ENCODE measurements around the gene CTNND2. TPM values are rescaled to one million over a fixed set of nuclear protein-coding genes. Genes with fewer than 3 reads are reported as not detected.

Gene CTNND2
- total RNA-seq, 4 donors from 2014 or later, result 0.04 TPM; not detected in 3

DNA sequence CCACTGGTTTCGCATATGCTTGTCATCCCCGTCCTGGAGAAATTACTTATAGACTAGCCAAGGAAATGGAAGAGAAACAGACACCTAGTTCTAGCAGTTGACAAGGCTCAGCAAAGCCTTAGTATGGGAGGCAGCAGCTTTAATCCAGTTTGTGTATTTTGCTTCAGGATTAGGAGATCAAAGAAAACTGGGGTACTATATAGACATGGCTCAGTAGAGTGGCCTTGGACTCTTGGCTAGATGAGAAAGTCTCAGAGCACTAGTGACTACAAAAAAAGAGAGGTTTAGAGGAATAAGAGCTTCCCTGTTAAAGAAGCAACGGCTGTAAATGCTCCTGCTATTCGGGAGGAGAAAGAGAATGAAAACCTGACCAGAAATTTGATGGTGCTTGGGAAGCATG lies 349.1 kb downstream of the CTNND2 start:
- intact Hi-C loops (cut with DNase I; ENCODE audit: low total_unique reads) (no loop called here), in situ Hi-C loops (cut with MboI; ENCODE audit: low sequenced_read_pairs in 4 of 4) (no loop called here)
- H3K9me3 ChIP-seq, result no peaks in the 10 kb centered on the region
- no peak overlapping the region for H3K4me3 ChIP-seq
- no peak overlapping the region for H3K27ac ChIP-seq
- ATAC-seq (no peak), DNase-seq (no peak)
- TF ChIP-seq, protein P1, sequence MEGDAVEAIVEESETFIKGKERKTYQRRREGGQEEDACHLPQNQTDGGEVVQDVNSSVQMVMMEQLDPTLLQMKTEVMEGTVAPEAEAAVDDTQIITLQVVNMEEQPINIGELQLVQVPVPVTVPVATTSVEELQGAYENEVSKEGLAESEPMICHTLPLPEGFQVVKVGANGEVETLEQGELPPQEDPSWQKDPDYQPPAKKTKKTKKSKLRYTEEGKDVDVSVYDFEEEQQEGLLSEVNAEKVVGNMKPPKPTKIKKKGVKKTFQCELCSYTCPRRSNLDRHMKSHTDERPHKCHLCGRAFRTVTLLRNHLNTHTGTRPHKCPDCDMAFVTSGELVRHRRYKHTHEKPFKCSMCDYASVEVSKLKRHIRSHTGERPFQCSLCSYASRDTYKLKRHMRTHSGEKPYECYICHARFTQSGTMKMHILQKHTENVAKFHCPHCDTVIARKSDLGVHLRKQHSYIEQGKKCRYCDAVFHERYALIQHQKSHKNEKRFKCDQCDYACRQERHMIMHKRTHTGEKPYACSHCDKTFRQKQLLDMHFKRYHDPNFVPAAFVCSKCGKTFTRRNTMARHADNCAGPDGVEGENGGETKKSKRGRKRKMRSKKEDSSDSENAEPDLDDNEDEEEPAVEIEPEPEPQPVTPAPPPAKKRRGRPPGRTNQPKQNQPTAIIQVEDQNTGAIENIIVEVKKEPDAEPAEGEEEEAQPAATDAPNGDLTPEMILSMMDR (IDR thresholded peaks at IDR 0.05 in 4 of 5, conservative IDR thresholded peaks at IDR 0.05 in 1 of 5), result no peak
- no peak for TF ChIP-seq POLR2A (IDR thresholded peaks at IDR 0.05)
- no peaks in the 10 kb centered on the region for H3K27me3 ChIP-seq
- H3K36me3 ChIP-seq, result no peaks in the 10 kb centered on the region
- no peaks in the 10 kb centered on the region for H3K4me1 ChIP-seq

DNA sequence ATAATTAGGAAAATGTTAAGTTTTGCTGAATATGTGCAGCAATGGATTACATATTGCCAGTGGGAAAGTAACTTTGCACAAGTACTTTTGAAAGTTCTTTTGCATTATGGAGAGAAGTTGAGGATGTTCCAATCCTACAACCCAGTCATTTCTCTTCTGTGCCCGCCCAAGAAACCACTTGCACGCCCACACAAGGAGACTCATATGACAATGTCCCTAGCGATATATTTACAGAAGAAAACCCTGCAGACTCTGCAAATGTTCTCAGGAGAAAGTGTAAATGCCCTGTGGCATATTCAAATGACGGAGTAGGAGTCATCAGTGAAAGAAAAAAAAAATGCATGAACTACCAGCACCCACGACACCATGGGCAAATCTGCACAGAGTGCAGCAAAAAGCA lies 356.5 kb downstream of the CTNND2 start:
- ATAC-seq, result no peak
- H3K27me3 ChIP-seq, result no peaks in the 10 kb centered on the region
- H3K4me1 ChIP-seq, result no peaks in the 10 kb centered on the region
- H3K27ac ChIP-seq, result no peak overlapping the region
- in situ Hi-C loops (cut with MboI; ENCODE audit: low sequenced_read_pairs in 4 of 4), result no loop called here
- H3K4me3 ChIP-seq, result no peak overlapping the region
- no peak for TF ChIP-seq POLR2A (IDR thresholded peaks at IDR 0.05)
- no peak for DNase-seq
- no peaks in the 10 kb centered on the region for H3K9me3 ChIP-seq
- intact Hi-C loops (cut with DNase I; ENCODE audit: low total_unique reads), result no loop called here
- H3K36me3 ChIP-seq, result no peaks in the 10 kb centered on the region

DNA sequence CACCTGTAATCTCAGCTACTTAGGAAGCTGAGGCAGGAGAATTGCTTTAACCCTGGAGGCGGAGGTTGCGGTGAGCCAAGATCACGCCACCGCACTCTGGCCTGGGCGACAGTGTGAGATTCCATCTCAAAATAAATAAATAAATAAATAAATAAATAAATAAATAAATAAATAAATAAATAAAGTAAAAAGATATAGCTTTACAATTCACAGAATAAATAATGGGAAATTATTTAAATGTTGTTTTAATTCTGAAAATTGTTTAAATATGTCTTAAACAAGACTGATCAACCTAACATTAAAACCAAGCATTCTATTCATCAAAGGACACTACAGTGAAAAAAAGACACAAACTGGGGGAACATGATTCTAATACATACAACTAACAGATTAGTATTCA lies 357.1 kb downstream of the CTNND2 start:
- ATAC-seq (no peak), DNase-seq (no peak)
- no peaks in the 10 kb centered on the region for H3K27me3 ChIP-seq
- no peaks in the 10 kb centered on the region for H3K36me3 ChIP-seq
- TF ChIP-seq POLR2A (IDR thresholded peaks at IDR 0.05), result no peak
- TF ChIP-seq, protein P1 (IDR thresholded peaks at IDR 0.05 in 4 of 5, conservative IDR thresholded peaks at IDR 0.05 in 1 of 5), result no peak
- H3K4me3 ChIP-seq, result no peak overlapping the region
- no peaks in the 10 kb centered on the region for H3K9me3 ChIP-seq
- in situ Hi-C loops (cut with MboI; ENCODE audit: low sequenced_read_pairs in 4 of 4) (no loop called here), intact Hi-C loops (cut with DNase I; ENCODE audit: low total_unique reads) (no loop called here)
- no peak overlapping the region for H3K27ac ChIP-seq
- no peaks in the 10 kb centered on the region for H3K4me1 ChIP-seq

DNA sequence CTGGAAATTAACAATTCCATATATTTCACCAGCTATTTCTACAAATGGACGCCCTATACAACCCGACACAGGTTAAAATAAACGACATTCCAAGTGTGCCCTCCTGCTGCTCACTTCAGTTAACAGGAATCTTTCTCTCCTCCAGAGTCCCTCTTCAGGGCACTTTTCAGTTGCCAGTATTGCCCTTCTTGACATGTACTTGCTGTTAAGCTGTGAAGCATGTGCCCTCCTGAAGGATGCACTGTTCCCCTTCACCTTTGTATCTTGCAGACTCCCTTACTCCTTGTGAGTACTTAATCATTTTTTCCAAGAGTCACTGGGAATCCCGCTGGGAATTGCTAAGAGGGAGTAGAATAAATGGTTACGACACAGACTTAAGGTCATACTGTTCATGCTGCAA lies 364.1 kb downstream of the CTNND2 start:
- intact Hi-C loops (cut with DNase I; ENCODE audit: low total_unique reads) (no loop called here), in situ Hi-C loops (cut with MboI; ENCODE audit: low sequenced_read_pairs in 4 of 4) (no loop called here)
- no peaks in the 10 kb centered on the region for H3K9me3 ChIP-seq
- no peaks in the 10 kb centered on the region for H3K36me3 ChIP-seq
- no peak for DNase-seq
- TF ChIP-seq POLR2A (IDR thresholded peaks at IDR 0.05), result no peak
- H3K27me3 ChIP-seq, result no peaks in the 10 kb centered on the region
- no peak overlapping the region for H3K27ac ChIP-seq
- H3K4me3 ChIP-seq, result no peak overlapping the region
- no peaks in the 10 kb centered on the region for H3K4me1 ChIP-seq
- ATAC-seq, result no peak

DNA sequence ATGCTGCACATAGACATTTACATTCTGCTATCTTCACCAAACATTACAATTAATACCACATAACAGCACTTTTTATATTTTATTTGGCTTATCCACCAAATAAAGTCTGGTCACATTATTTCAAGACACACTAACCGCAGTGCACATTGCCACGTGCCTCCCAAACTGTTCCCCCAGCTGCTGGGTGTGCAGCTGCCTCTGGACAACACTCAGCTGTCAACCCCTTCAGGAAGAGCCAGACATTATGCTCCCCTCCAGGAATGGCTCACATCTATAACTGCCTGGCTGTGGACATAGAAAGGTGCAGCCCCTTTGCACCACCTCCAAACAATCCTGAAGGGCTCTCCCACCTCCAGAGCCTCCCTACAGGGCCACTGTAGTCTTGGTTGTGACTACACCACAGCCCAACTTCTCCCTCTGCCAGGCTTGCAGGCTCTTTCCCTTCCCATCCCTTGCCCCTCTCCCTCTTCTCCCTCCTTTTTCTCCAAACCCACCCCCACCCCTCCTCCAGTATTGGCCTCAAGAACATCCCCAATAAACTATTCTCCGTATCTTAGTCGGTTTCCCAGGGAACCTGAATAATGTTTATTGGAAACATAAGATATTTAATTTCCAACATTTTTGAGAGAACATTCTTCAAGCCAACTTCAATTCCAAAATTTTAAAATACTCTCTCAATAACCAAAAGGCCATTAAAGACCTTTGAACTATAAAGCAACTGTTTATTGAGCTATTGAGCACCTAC lies 372.3 kb downstream of the CTNND2 start:
- H3K4me1 ChIP-seq, result no peaks in the 10 kb centered on the region
- in situ Hi-C loops (cut with MboI; ENCODE audit: low sequenced_read_pairs in 4 of 4), result no loop called here
- intact Hi-C loops (cut with DNase I; ENCODE audit: low total_unique reads), result no loop called here
- ATAC-seq (no peak), DNase-seq (no peak)
- H3K9me3 ChIP-seq, result no peaks in the 10 kb centered on the region
- no peaks in the 10 kb centered on the region for H3K36me3 ChIP-seq
- no peak overlapping the region for H3K4me3 ChIP-seq
- no peak overlapping the region for H3K27ac ChIP-seq
- no peak for TF ChIP-seq POLR2A (IDR thresholded peaks at IDR 0.05)
- TF ChIP-seq, protein P1 (IDR thresholded peaks at IDR 0.05 in 4 of 5, conservative IDR thresholded peaks at IDR 0.05 in 1 of 5), result no peak
- H3K27me3 ChIP-seq, result no peaks in the 10 kb centered on the region

DNA sequence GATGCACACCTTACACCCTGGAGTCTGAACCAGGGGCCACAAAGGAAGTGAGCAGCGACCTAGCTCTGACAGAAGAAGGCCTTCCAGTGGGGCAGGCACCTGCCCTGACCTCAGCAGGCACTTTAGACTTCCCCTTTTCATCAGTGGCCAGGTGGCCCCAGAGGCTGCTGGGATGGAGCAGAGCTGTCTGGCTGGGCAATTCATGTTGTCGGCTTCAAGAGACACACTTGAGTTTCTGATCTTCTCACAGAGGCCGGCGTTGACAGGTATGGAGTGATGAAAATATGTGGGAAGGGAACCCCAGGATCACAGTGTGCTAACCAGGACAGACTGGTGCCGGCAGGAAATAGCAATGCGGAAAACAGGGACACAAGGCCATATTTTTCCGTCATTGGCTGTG lies 375.5 kb downstream of the CTNND2 start:
- no peak for TF ChIP-seq POLR2A (IDR thresholded peaks at IDR 0.05)
- TF ChIP-seq, protein P1 (IDR thresholded peaks at IDR 0.05 in 4 of 5, conservative IDR thresholded peaks at IDR 0.05 in 1 of 5), result no peak
- ATAC-seq, result no peak
- H3K9me3 ChIP-seq, result no peaks in the 10 kb centered on the region
- no peak for DNase-seq
- H3K27ac ChIP-seq, result no peak overlapping the region
- H3K36me3 ChIP-seq, result no peaks in the 10 kb centered on the region
- H3K27me3 ChIP-seq, result no peaks in the 10 kb centered on the region
- intact Hi-C loops (cut with DNase I; ENCODE audit: low total_unique reads), result no loop called here
- in situ Hi-C loops (cut with MboI; ENCODE audit: low sequenced_read_pairs in 4 of 4), result no loop called here
- no peaks in the 10 kb centered on the region for H3K4me1 ChIP-seq
- H3K4me3 ChIP-seq, result no peak overlapping the region
